K562 (cell line): Measurements from ENCODE around the gene CIAO3. TPM values are rescaled to one million over a fixed set of nuclear protein-coding genes. Genes with fewer than 3 reads are reported as not detected.
A peak's percentile ranks its signal among the peaks of the same experiment; 100 is the strongest.

Experiments used
- ATAC-seq: fragments of 200-7000 bp; cut with Tn5 transposase; 3 replicates; pipeline ENCODE4 v1.9.1; 2020; ENCODE audit warnings: moderate library complexity
- BruUV-seq: library from RNA; stranded (reverse); fragments of 400-500 nt; replicated peaks from 2 replicates; lab custom pipeline; 2021; lab: Mats Ljungman, UMichigan
- CTCF ChIA-PET: fragments of 300-600 bp; formaldehyde crosslinking; extraction: SDS; loops from one replicate; lab custom pipeline; 2021; ENCODE audit warnings: low intra/inter-chr PET ratio; lab: Yijun Ruan, JAX
- POLR2A ChIA-PET: fragments of 300-600, 350-650 bp; sonication (Branson Sonifier 250); formaldehyde crosslinking; extraction: SDS; loops from one replicate; lab custom pipeline; 2021; ENCODE audit warnings: antibody characterized with exemption, inconsistent platforms; lab: Yijun Ruan, JAX
- DNase-seq, 4 experiments: peaks; one replicate each; pipeline versions ENCODE4 v3.0.0 to v3.0.0-alpha.2; 2011 to 2018; ENCODE audit warnings: low spot score in 3 of 4, mixed read lengths in 3 of 4; ENCODE audit errors: extremely low read depth in 1 of 4
- FAIRE-seq: peaks from 2 replicates; lab custom pipeline; 2011; peaks lifted over from hg19 to GRCh38; lab: Jason Lieb, UNC
- H2AFZ ChIP-seq: 2 replicates; pipeline ENCODE4 v1.6.0; 2011; ENCODE audit warnings: low read depth, low read length, control low read depth, inconsistent platforms
- H3K27ac ChIP-seq: fragments of 200-600 bp; 3 replicates; pipeline ENCODE4 v1.8.0; 2011; ENCODE audit warnings: low read depth, mild to moderate bottlenecking, control low read depth, inconsistent platforms, low read length, moderate library complexity, mixed read lengths; ENCODE audit errors: extremely low read depth
- H3K27me3 ChIP-seq, 2 experiments: fragments of 300-600 bp in 1 of 2; 2 replicates in 1 of 2; 3 replicates in 1 of 2; pipeline versions ENCODE4 v1.6.0 to v1.8.0; 2011; ENCODE audit warnings: inconsistent platforms in 2 of 2, low read length in 2 of 2, mild to moderate bottlenecking in 1 of 2, mixed read lengths in 1 of 2, moderate library complexity in 1 of 2; ENCODE audit not compliant: control insufficient read depth in 2 of 2, insufficient read depth in 2 of 2
- H3K36me3 ChIP-seq: fragments of 300-600 bp; 3 replicates; pipeline ENCODE4 v1.8.0; 2011; ENCODE audit warnings: mild to moderate bottlenecking, low read length, inconsistent platforms; ENCODE audit not compliant: control insufficient read depth, insufficient read depth
- H3K4me1 ChIP-seq, 2 experiments: fragments of 200-600 bp in 1 of 2; replicated peaks in 1 of 2; 2 replicates in 1 of 2; 3 replicates in 1 of 2; pipeline versions ENCODE4 v1.5.1 to v1.8.0; 2011; ENCODE audit warnings: inconsistent platforms in 2 of 2, low read length in 2 of 2, mild to moderate bottlenecking in 1 of 2, mixed read lengths in 1 of 2, moderate library complexity in 1 of 2; ENCODE audit not compliant: control insufficient read depth in 2 of 2, insufficient read depth in 2 of 2
- H3K4me2 ChIP-seq: 2 replicates; pipeline ENCODE4 v1.6.1; 2011; ENCODE audit warnings: low read length, control low read depth, inconsistent platforms, mixed read lengths; ENCODE audit not compliant: insufficient read depth
- H3K4me3 ChIP-seq: fragments of 200-600 bp; sonication (generic), shearing (Covaris generic); 2 replicates; pipeline ENCODE4 v1.5.1; 2016; ENCODE audit warnings: control low read depth, inconsistent platforms
- H3K79me2 ChIP-seq: fragments of 200-600 bp; 3 replicates; pipeline ENCODE4 v1.8.0; 2011; ENCODE audit warnings: low read length, inconsistent platforms; ENCODE audit not compliant: control insufficient read depth, insufficient read depth
- H3K9ac ChIP-seq, 2 experiments: 2 replicates each; pipeline versions ENCODE4 v1.6.0 to v1.6.1; 2011; ENCODE audit warnings: low read depth in 2 of 2, low read length in 2 of 2, control low read depth in 1 of 2, inconsistent platforms in 1 of 2, mild to moderate bottlenecking in 1 of 2, mixed read lengths in 1 of 2; ENCODE audit not compliant: insufficient read depth in 1 of 2
- H3K9me1 ChIP-seq: one replicate; pipeline ENCODE4 v1.6.0; 2011; ENCODE audit warnings: inconsistent platforms, mild to moderate bottlenecking, low read length, moderate library complexity; ENCODE audit not compliant: control insufficient read depth, insufficient read depth
- H3K9me3 ChIP-seq: replicated peaks from 2 replicates; pipeline ENCODE4 v1.5.1; 2011; ENCODE audit warnings: low read depth, low read length, inconsistent platforms; ENCODE audit not compliant: control insufficient read depth, insufficient read depth
- H4K20me1 ChIP-seq: replicated peaks from 2 replicates; pipeline ENCODE4 v1.6.1; 2011; ENCODE audit warnings: low read length, inconsistent platforms, mixed read lengths; ENCODE audit not compliant: control insufficient read depth, insufficient read depth
- BCOR ChIP-seq: fragments of 450-650 bp; IDR thresholded peaks from 2 replicates; pipeline ENCODE4 v1.6.1; 2016
- CTCF ChIP-seq, 3 experiments: IDR thresholded peaks in 2 of 3; conservative IDR thresholded peaks in 1 of 3; 2 replicates each; pipeline ENCODE4 v1.5.1; 2011 to 2012; ENCODE audit warnings: low read length in 3 of 3, mild to moderate bottlenecking in 3 of 3, control low read depth in 2 of 3, improper control_type of control experiment in 1 of 3, inconsistent platforms in 1 of 3, low read depth in 1 of 3, mixed read lengths in 1 of 3, moderate library complexity in 1 of 3; ENCODE audit not compliant: insufficient read depth in 2 of 3
- DIDO1 ChIP-seq: fragments of 450-650 bp; IDR thresholded peaks from 2 replicates; pipeline ENCODE4 v1.6.1; 2016; ENCODE audit warnings: low read depth, missing biosample characterization, missing genetic modification characterization
- PPARD ChIP-seq: fragments of 250-450 bp; sonication (Bioruptor Pico); IDR thresholded peaks from 2 replicates; pipeline ENCODE4 v1.8.0; 2022; ENCODE audit warnings: inconsistent platforms, mild to moderate bottlenecking, moderate library complexity
- RBFOX2 ChIP-seq: fragments of 200-400 bp; formaldehyde crosslinking; IDR thresholded peaks from 2 replicates; pipeline ENCODE4 v1.6.1; 2017; ENCODE audit warnings: low read depth, mild to moderate bottlenecking, low read length, moderate library complexity
- SMARCE1 ChIP-seq: fragments of 450-650 bp; IDR thresholded peaks from 2 replicates; pipeline ENCODE4 v1.7.1; 2016; ENCODE audit warnings: mild to moderate bottlenecking
- TFAP4 ChIP-seq: sonication (generic); formaldehyde crosslinking; IDR thresholded peaks from 2 replicates; pipeline ENCODE4 v1.8.0; 2022; ENCODE audit warnings: missing genetic modification reagents, mild to moderate bottlenecking, moderate library complexity, borderline replicate concordance
- ZNF263 ChIP-seq: sonication (generic); formaldehyde crosslinking; IDR thresholded peaks from 2 replicates; pipeline ENCODE4 v1.8.0; 2022; ENCODE audit warnings: mild to moderate bottlenecking, missing genetic modification reagents, borderline replicate concordance
- ZNF512 ChIP-seq: IDR thresholded peaks from 2 replicates; pipeline ENCODE4 v1.6.1; 2016; ENCODE audit warnings: missing genetic modification characterization, missing compliant biosample characterization
- WGBS: fragments of 100-300 bp; shearing (Covaris generic); methylation state at CpG from one replicate; pipeline ENCODE4 v1.1.6; 2016; ENCODE audit warnings: low coverage, mixed read lengths; ENCODE audit not compliant: insufficient coverage; ENCODE audit errors: missing lambda C conversion rate; 5-methylcytosine and 5-hydroxymethylcytosine counted together
- in situ Hi-C: fragments of 300-500 bp; cut with MboI; formaldehyde crosslinking; loops from 4 replicates; pipeline ENCODE4 v1.15.0; 2018; ENCODE audit warnings: inconsistent platforms, mixed read lengths
- intact Hi-C: fragments of 100-400 bp; cut with micrococcal nuclease; formaldehyde crosslinking; loops from 2 replicates; pipeline ENCODE4 v1.14.2; 2022
- polyA plus RNA-seq, 8 experiments: library from polyadenylated mRNA; depleted of rRNA in 4 of 8; stranded (reverse) in 5 of 8; unstranded in 3 of 8; fragments of >200 nt; fragmentation: Nextera tagmentation in 2 of 8; fragmentation: Illumina TruSeq in 1 of 8; extraction: Ambion mirVana in 2 of 8; extraction: Trizol in 1 of 8; gene quantifications; 2 replicates each; pipeline versions ENCODE4 v1.2.1 to v1.2.3, GENCODE V29; 2011 to 2014; ENCODE audit warnings: inconsistent platforms in 1 of 8, missing spikeins in 1 of 8
- total RNA-seq, 7 experiments: library from RNA; depleted of rRNA in 6 of 7; stranded (reverse); fragments of >200 nt in 6 of 7; fragmentation: Illumina TruSeq in 2 of 7; extraction: Trizol in 2 of 7; gene quantifications; 2 replicates each; pipeline versions ENCODE4 v1.2.1 to v1.2.3, GENCODE V29; 2011 to 2021; ENCODE audit warnings: low replicate concordance in 1 of 7

Gene CIAO3
- total and polyA plus RNA-seq, 9 of the 15 experiments (the other 6 are each of a cell fraction or from before 2014, with no cell fraction given), result 2.2 to 35.6 (median 18.7) TPM

GRCh38 chr16:743794-744500, 3.1 kb upstream of the CIAO3 start:
- H3K4me2 ChIP-seq, result no peak overlapping the region
- H3K9me3 ChIP-seq, result no peaks in the 10 kb centered on the region
- ATAC-seq (no peak), FAIRE-seq (no peak), DNase-seq (peak in 1 of 4 experiments; percentile 36)
- H3K9me1 ChIP-seq, result no peaks in the 10 kb centered on the region
- H3K36me3 ChIP-seq, result peaks cover 7% of the 10 kb centered on the region; the same call in 2 of the 3 replicates
- no TSS peak for BruUV-seq
- H3K79me2 ChIP-seq, result peaks cover 15% of the 10 kb centered on the region
- CTCF ChIA-PET, result no interaction called here
- TF ChIP-seq BCOR, result peak; percentile 15; the same call in 1 of the 2 replicates
- TF ChIP-seq TFAP4, result peak; percentile 11; the same call in 1 of the 2 replicates
- TF ChIP-seq ZNF263 (CRISPR knock-in tag), result peak; percentile 79
- peak in 2 of 3 experiments; percentile 30 to 44; a peak in 2 of 6 replicates for TF ChIP-seq CTCF (IDR thresholded peaks at IDR 0.05 in 2 of 3, conservative IDR thresholded peaks at IDR 0.05 in 1 of 3; ENCODE audit: insufficient read depth in 2 of 3, low read depth in 1 of 3, low read length in 3 of 3)
- no peak for TF ChIP-seq DIDO1 (tag)
- TF ChIP-seq RBFOX2, result 0 out of 2 replicates have a peak, but pooled peaks have one; percentile 14
- TF ChIP-seq SMARCE1, result no peak
- TF ChIP-seq ZNF512, result no peak
- no peak for TF ChIP-seq PPARD (CRISPR knock-in tag)
- no peaks in the 10 kb centered on the region for H4K20me1 ChIP-seq
- H3K27me3 ChIP-seq, result no peaks in the 10 kb centered on the region
- in situ Hi-C loops (loop anchor here (5.0 kb wide), 1 partner anchor 43 kb away; the partner anchor contains the start of genes CHTF18 and RPUSD1), intact Hi-C loops (no loop called here)
- POLR2A ChIA-PET, result interaction anchor here (0.5 kb wide), 1 partner anchor 155 kb away, joined by 3 read pairs; no protein-coding TSS in a partner anchor
- no peak overlapping the region for H3K4me3 ChIP-seq
- no peak overlapping the region for H3K9ac ChIP-seq
- peaks cover 8 to 64% of the 10 kb centered on the region in 2 experiments for H3K4me1 ChIP-seq
- no peak overlapping the region for H2AFZ ChIP-seq
- H3K27ac ChIP-seq, result no peak overlapping the region
- WGBS, result 71% methylated on average over 20 of the region's 21 CpGs
